GM10248 (cell line): Measurements from ENCODE around the gene CTNNA3.

Source experiments
- CTCF ChIA-PET: fragments of 300-600 bp; sonication (Branson Sonifier 250); formaldehyde crosslinking; extraction: SDS; loops from one replicate; lab custom pipeline; 2021; ENCODE audit warnings: antibody characterized with exemption; lab: Yijun Ruan, JAX
- POLR2A ChIA-PET: fragments of 350-650 bp; sonication (Branson Sonifier 250); formaldehyde crosslinking; extraction: SDS; loops from one replicate; lab custom pipeline; 2020; ENCODE audit warnings: antibody characterized with exemption; lab: Yijun Ruan, JAX
- DNase-seq: peaks from one replicate; pipeline ENCODE4 v3.0.0; 2012; ENCODE audit errors: extremely low spot score
- CTCF ChIP-seq: IDR thresholded peaks from 2 replicates; pipeline ENCODE4 v1.5.1; 2012; ENCODE audit warnings: mild to moderate bottlenecking, low read depth; ENCODE audit errors: extremely low read depth, missing control alignments, control extremely low read depth

CTNNA3 gene

GRCh38 chr10:66463611-66464010, 1232.4 kb downstream of the CTNNA3 start:
- CTCF ChIA-PET: no interaction called here
- POLR2A ChIA-PET: no interaction called here
- no peak for DNase-seq
- no peak for TF ChIP-seq CTCF

GRCh38 chr10:66457629-66458028, 1238.4 kb downstream of the CTNNA3 start:
- DNase-seq: no peak
- TF ChIP-seq CTCF: no peak
- POLR2A ChIA-PET: no interaction called here
- CTCF ChIA-PET: no interaction called here

GRCh38 chr10:66455304-66455703, 1240.7 kb downstream of the CTNNA3 start:
- CTCF ChIA-PET: no interaction called here
- no peak for DNase-seq
- POLR2A ChIA-PET: no interaction called here
- no peak for TF ChIP-seq CTCF

- no peak for TF ChIP-seq CTCF
- POLR2A ChIA-PET: no interaction called here
- DNase-seq: no peak
- CTCF ChIA-PET: no interaction called here
These were observed 1255.4 kb downstream of the CTNNA3 start for GRCh38 chr10:66440568-66440967.

- ChIA-PET CTCF (no interaction called here), POLR2A (no interaction called here)
- TF ChIP-seq CTCF: no peak
- DNase-seq: no peak
These were observed 1281.1 kb downstream of the CTNNA3 start for GRCh38 chr10:66414943-66415342.

GRCh38 chr10:66405566-66405965, 1290.4 kb downstream of the CTNNA3 start:
- ChIA-PET POLR2A (no interaction called here), CTCF (no interaction called here)
- DNase-seq: no peak
- no peak for TF ChIP-seq CTCF

- DNase-seq: no peak
- ChIA-PET CTCF (no interaction called here), POLR2A (no interaction called here)
- no peak for TF ChIP-seq CTCF
These were observed 1297.3 kb downstream of the CTNNA3 start for GRCh38 chr10:66398669-66399068.
